ENCODE data around the gene KIF13A. TPM values are rescaled to one million over a fixed set of nuclear protein-coding genes. Genes with fewer than 3 reads are reported as not detected.
A peak's percentile ranks its signal among the peaks of the same experiment; 100 is the strongest.

Gene KIF13A
- total RNA-seq, 2 donors from 2014 or later: 0.45 TPM; not detected in 1

- H3K27me3 Mint-ChIP-seq: no peaks in the 10 kb centered on the region
- peak overlapping the region; percentile 72 for H3K4me3 Mint-ChIP-seq
- H3K36me3 Mint-ChIP-seq (ENCODE audit: low read depth): peaks cover 4% of the 10 kb centered on the region
- H3K9me3 Mint-ChIP-seq: peaks cover 3% of the 10 kb centered on the region
- peaks cover 7% of the 10 kb centered on the region for H3K4me1 Mint-ChIP-seq
- no peak for ATAC-seq (replicated peaks)
- H3K27ac Mint-ChIP-seq: peak overlapping the region; percentile 78
These were observed 273.3 kb downstream of the KIF13A start for GRCh38 chr6:17714177-17714576.

- Mint-ChIP-seq H3K9me3 (peaks cover 3% of the 10 kb centered on the region), H3K27me3 (no peaks in the 10 kb centered on the region), H3K4me1 (peaks cover 12% of the 10 kb centered on the region), H3K36me3 (ENCODE audit: low read depth) (peaks cover 16% of the 10 kb centered on the region), H3K4me3 (no peak overlapping the region), H3K27ac (no peak overlapping the region)
- no peak for ATAC-seq (replicated peaks)
These were observed 274.9 kb downstream of the KIF13A start for GRCh38 chr6:17712576-17712975.

- peaks cover 36% of the 10 kb centered on the region for H3K36me3 Mint-ChIP-seq (ENCODE audit: low read depth)
- no peak overlapping the region for H3K4me3 Mint-ChIP-seq
- no peaks in the 10 kb centered on the region for H3K27me3 Mint-ChIP-seq
- no peak for ATAC-seq (replicated peaks)
- H3K27ac Mint-ChIP-seq: no peak overlapping the region
- H3K9me3 Mint-ChIP-seq: peaks cover 3% of the 10 kb centered on the region
- peaks cover 12% of the 10 kb centered on the region for H3K4me1 Mint-ChIP-seq
These were observed 277.1 kb downstream of the KIF13A start for GRCh38 chr6:17710331-17710730.

- Mint-ChIP-seq H3K4me1 (peaks cover 6% of the 10 kb centered on the region), H3K4me3 (no peak overlapping the region), H3K27ac (peak overlapping the region; percentile 76), H3K9me3 (no peaks in the 10 kb centered on the region), H3K27me3 (no peaks in the 10 kb centered on the region), H3K36me3 (ENCODE audit: low read depth) (peaks cover 44% of the 10 kb centered on the region)
- ATAC-seq (replicated peaks): no peak
These were observed 278.0 kb downstream of the KIF13A start for GRCh38 chr6:17709476-17709875.

Other genes starting within 250 kb of the KIF13A start
- not detected for gene NHLRC1, start 135.0 kb upstream of the KIF13A start, total RNA-seq
- 1 to 10 TPM; 5.3 to 8.2 TPM for gene TPMT, start 167.4 kb upstream of the KIF13A start, total RNA-seq
- gene KDM1B, start 167.8 kb upstream of the KIF13A start, total RNA-seq: 1 to 10 TPM; 5.5 to 8.7 TPM

Measured in activated T-helper 17 cell treated with anti-CD3 and anti-CD28 coated beads, Interleukin-2, amount 50 U/mL, for 72 hours (primary cell).